NB4 (cell line): ENCODE data around the gene SLC25A5.
A peak's percentile ranks its signal among the peaks of the same experiment; 100 is the strongest.

Experiments used
- CTCF ChIP-seq: IDR thresholded peaks from one replicate; pipeline ENCODE4 v1.5.1; 2012; ENCODE audit warnings: low read depth, low read length
- MYC ChIP-seq: IDR thresholded peaks from 2 replicates; pipeline ENCODE4 v1.6.1; 2011; ENCODE audit warnings: low read depth, low read length
- POLR2A ChIP-seq: IDR thresholded peaks from 2 replicates; pipeline ENCODE4 v1.6.1; 2011; ENCODE audit warnings: mild to moderate bottlenecking; ENCODE audit not compliant: insufficient read length; ENCODE audit errors: extremely low read depth

GRCh38 chrX:119497185-119497584 lies 28.9 kb downstream of the SLC25A5 start:
- TF ChIP-seq CTCF (no peak), POLR2A (no peak), MYC (peak; percentile 65)
